NCI-H460 (cell line): Measurements from ENCODE around the gene CRYL1. TPM values are rescaled to one million over a fixed set of nuclear protein-coding genes. Genes with fewer than 3 reads are reported as not detected.

Source experiments
- DNase-seq: peaks from one replicate; pipeline ENCODE4 v3.0.0-alpha.2; 2016; ENCODE audit warnings: low read depth; ENCODE audit errors: extremely low read depth
- total RNA-seq: library from RNA; depleted of rRNA; stranded (reverse); fragments of >200 nt; shearing (Covaris generic); gene quantifications from 2 replicates; pipeline ENCODE4 v1.2.3, GENCODE V29; 2014

Gene CRYL1
- total RNA-seq, 1 experiment from 2014 or later: 9.1 TPM

DNA sequence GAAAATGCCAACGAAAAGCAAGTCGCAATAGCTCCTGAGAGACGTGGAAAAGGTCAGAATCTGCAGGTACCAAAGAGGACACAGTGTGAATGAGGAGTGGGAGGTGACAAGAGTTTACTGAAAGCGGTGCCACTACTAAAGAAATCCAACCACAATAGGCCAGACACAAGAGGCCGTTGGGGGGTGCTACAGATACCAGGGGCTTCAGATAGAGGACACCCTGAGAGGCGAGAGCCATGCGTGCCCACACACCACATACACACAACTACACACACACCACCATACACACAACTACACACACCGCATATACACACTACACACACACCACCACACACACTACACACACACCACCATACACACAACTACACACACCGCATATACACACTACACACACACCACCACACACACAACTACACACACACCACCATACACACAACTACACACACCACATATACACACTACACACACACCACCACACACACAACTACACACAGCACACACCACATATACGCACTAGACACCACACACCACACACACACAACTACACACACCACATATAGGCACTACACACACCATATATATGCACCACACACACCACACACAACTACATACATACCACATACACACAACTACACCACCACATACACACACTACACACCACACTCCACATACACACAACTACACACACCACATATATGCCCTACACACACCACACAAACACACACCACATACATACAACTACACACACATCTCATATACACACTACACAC, 28.5 kb downstream of the CRYL1 start:
- no peak for DNase-seq

DNA sequence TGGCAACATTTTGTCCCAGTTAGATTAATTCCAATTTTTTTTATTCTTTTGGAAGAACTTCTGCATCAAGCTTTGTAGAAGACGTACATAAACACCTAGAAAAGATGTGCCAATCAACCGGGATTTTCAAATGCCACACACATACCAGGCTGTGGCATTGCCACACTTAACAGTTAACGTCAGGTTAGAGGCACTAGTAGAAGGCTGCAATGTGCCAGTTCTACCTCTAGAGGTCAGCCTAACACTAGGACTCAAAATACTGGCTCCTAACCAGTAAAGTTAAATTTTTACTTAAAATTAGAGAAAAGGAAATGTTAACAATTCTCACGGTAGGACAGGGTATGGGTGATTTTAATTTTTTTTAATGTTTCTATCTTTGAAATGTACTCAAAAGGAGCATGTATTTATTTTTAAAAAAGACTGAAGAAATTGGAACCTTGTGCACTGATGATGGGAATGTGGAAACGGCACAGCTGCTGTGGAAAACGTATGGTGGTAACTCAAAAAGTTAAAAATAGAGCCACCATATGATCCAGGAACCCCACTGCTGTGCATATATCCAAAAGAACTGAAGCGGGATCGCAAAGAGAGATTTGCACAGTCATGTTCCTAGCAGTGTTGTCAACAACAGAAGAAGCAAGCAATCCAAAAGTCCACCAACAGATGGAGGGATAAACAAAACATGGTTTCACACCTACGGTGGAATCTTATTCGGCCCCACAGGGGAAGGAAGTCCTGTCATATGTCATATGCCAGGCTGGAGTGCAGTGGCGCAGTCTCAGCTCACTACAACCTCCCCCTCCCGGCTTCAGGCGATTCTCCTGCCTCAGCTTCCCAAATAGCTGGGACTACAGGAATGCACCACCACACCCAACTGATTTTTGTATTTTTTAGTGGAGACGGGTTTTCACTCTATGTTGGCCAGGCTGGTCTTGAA, 30.3 kb downstream of the CRYL1 start:
- peak; percentile 40 for DNase-seq

DNA sequence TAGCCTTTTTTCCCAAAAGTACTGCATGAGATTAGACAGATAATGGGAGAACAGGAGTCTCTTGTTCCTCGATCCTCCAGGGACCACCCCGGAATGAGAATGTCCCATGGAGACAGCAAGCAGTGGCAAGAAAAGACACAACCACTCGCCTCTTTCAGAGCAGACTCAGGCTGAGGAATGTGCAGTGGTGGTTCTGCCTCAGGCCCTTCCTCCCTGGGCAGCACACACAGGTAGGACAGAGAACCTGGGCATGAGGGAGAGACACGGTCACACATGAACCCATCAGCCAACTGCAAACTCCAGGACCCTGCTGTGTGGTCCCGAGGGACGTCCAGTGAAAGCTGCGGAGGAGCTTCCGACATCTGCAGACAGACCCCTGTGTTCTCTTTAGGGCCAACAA, 31.0 kb downstream of the CRYL1 start:
- DNase-seq: no peak

- peak; percentile 38 for DNase-seq
Measured at GRCh38 chr13:20492641-20493040, 33.0 kb downstream of the CRYL1 start.

GRCh38 chr13:20491926-20492435, 33.7 kb downstream of the CRYL1 start:
- DNase-seq: no peak

- peak; percentile 79 for DNase-seq
Measured at GRCh38 chr13:20489185-20489820, 36.4 kb downstream of the CRYL1 start.

DNA sequence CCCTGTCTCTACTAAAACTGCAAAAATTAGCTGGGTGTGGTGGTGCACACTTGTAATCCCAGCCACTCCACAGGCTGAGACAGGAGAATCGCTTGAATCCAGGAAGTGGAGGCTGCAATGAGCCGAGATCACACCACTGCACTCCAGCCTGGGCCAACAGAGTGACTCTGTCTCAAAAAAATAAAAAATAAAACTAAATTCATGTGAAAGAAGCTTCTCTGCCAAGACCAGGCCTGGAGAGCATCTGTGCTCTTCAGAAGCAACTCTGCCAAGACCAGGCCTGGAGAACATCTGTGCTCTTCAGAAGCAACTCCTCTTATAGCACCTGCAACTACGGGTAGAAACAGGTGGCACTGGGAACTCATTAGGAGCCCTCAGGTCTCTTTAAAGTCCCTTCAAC, 37.7 kb downstream of the CRYL1 start:
- no peak for DNase-seq

- no peak for DNase-seq
Measured at GRCh38 chr13:20482787-20483186, 42.9 kb downstream of the CRYL1 start.

GRCh38 chr13:20482275-20482761, 43.3 kb downstream of the CRYL1 start:
- no peak for DNase-seq

DNA sequence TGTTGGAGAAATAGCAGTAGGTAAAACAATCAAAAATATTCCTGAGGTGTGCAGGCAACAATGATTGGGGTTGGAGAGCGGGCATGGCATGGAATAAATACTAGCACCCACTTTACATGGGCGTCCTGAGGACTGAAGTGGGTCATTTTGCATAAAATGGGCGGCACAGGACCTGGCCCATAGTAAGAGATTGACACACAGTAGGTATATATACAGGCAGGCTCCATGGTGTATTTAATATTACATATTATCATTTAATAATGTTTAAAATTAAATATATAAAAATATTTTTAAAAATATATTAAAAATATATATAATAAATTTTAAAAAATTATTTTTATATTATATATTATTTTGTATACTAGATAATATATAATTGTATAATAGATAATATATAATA, 48.3 kb downstream of the CRYL1 start:
- no peak for DNase-seq

DNA sequence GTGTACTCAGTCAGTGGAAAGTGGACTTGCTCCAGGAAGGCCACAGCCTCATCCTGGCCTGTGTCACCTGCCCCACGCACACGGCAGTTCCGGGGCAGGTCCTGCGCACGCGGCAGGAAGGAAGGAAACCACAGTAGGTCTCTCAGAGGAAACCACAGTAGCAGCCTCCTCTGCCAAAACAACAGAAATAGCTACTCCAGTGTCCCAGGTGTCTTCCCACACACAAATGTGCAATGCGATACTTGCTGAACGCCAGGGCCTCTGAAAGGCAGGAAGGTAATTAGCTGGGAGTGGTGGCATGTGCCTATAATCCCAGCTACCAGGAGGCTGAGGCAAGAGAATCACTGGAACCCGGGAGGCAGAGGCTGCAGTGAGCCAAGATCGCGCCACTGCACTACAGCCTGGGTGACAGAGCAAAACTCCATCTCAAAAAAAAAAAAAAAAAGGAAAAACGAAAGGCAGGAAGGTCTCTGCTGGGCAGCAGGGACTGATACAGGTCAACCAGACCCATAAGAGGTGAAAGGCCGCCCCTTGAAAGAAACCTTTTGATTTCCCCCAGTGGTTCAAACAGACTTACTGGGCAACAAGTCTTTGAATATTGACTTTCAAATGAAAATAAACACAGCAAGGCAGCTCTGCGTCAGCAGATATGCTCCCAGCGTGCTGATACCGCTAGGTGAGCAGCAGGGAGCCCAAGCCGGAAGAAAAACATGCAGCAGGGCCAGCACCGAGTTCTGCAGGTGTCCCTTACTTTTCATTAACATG, 49.5 kb downstream of the CRYL1 start:
- DNase-seq: no peak

GRCh38 chr13:20474515-20474914, 51.1 kb downstream of the CRYL1 start:
- DNase-seq: no peak

- no peak for DNase-seq
Measured at GRCh38 chr13:20473888-20474287, 51.8 kb downstream of the CRYL1 start.

- no peak for DNase-seq
Measured at GRCh38 chr13:20473139-20473538, 52.5 kb downstream of the CRYL1 start.

DNA sequence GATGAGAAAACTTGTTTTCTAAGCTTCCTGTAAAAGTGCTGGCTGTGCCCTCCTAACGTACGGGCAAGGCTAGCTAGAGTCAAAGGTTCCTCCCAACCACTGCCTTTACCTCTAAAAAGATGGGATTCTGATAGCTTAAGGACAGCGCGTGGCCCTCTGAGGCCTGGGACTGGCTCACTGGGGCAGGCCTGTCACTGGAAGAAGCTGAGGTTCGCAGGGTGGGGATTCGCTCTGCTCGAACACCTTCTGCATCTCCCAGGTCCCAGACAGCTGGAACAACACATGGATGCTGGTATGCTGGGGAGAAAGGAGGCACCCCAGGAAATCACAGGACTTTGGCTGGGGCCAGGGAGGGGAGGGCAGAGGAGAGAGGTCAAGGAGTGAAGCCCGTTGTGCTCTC, 53.1 kb downstream of the CRYL1 start:
- DNase-seq: no peak

GRCh38 chr13:20470136-20470535, 55.5 kb downstream of the CRYL1 start:
- no peak for DNase-seq

DNA sequence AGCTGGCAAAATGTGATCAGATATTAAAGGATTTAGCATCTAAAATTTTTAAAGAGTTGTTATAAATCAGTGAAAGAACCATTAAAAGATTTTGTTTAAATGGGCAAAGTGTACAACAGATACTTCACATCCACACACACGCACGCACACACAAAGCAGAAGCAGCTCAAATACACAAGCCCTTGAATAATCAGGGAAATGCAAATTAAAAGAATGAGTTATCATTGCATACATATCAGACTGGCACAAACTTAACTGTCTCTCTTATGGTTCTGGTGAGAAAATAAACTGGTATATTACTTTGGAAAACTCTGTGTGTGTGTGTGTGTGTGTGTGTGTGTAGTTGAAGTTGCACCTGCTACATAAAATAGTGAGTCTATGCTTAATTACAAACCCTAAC, 59.3 kb downstream of the CRYL1 start:
- no peak for DNase-seq

DNA sequence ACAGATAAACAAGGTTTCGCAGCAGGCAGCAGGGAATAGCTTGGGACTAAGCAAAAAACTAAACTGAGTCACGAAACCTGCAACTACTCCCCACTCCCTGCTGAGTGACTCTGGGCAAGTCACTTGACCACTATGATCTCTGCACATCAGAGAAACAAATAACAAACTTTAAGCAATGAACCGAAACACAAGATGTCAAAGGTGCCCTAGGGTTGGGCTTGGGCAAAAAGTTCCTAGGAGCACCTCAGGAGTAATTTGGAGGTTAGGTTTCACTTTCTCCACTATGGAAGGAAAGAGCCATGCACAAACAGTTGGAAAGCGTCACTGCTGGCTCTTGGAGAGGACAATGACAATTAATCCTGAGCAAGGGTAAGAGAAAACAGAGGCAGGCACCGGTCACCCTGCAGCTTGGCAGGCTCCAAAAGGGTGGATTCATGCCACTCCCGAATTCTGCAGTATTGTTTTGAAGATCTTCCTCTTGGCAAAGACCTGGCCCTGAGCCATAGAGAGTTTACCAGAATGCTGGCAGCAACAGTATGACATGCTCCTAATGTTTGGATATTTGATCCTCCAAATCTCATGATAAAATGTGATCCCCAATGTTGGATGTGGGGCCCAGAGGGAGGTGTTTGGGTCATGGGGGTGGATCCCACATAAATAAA, 60.3 kb downstream of the CRYL1 start:
- no peak for DNase-seq

- DNase-seq: no peak
Measured at GRCh38 chr13:20462921-20463320, 62.7 kb downstream of the CRYL1 start.

GRCh38 chr13:20462533-20462915, 63.1 kb downstream of the CRYL1 start:
- no peak for DNase-seq
